Nephron progenitor cell (in vitro differentiated cells): ENCODE data around the gene INPP5D.

Source experiments
- DNase-seq: peaks from one replicate; pipeline ENCODE4 v3.0.0; 2021
- H3K27ac Mint-ChIP-seq: 2 replicates; pipeline ENCODE4 v1.8.0; 2021; ENCODE audit warnings: mild to moderate bottlenecking, moderate library complexity, mixed read lengths
- H3K27me3 Mint-ChIP-seq: 2 replicates; pipeline ENCODE4 v1.8.0; 2021; ENCODE audit warnings: mild to moderate bottlenecking, low read depth, mixed read lengths; ENCODE audit not compliant: poor library complexity
- H3K36me3 Mint-ChIP-seq: 2 replicates; pipeline ENCODE4 v1.8.0; 2021; ENCODE audit warnings: low read depth, mixed read lengths
- H3K4me1 Mint-ChIP-seq: 2 replicates; pipeline ENCODE4 v1.8.0; 2021; ENCODE audit warnings: mixed read lengths
- H3K4me3 Mint-ChIP-seq: 2 replicates; pipeline ENCODE4 v1.8.0; 2021; ENCODE audit warnings: mild to moderate bottlenecking, moderate library complexity, mixed read lengths
- H3K9me3 Mint-ChIP-seq: 2 replicates; pipeline ENCODE4 v1.8.0; 2021; ENCODE audit warnings: mild to moderate bottlenecking, moderate library complexity, mixed read lengths
- CTCF ChIP-seq: fragments of 200-600 bp; sonication (generic); IDR thresholded peaks from 2 replicates; pipeline ENCODE4 v1.5.0; 2021; ENCODE audit warnings: antibody characterized with exemption

The INPP5D gene

GRCh38 chr2:233240897-233241296 is 180.8 kb downstream of the INPP5D start:
- no peak for DNase-seq
- H3K4me1 Mint-ChIP-seq = no peaks in the 10 kb centered on the region
- no peak for TF ChIP-seq CTCF
- peaks cover 8% of the 10 kb centered on the region for H3K9me3 Mint-ChIP-seq
- no peak overlapping the region for H3K4me3 Mint-ChIP-seq
- H3K36me3 Mint-ChIP-seq = no peaks in the 10 kb centered on the region
- H3K27ac Mint-ChIP-seq = no peak overlapping the region
- H3K27me3 Mint-ChIP-seq = peaks cover 27% of the 10 kb centered on the region

- Mint-ChIP-seq H3K4me3 (no peak overlapping the region), H3K9me3 (peaks cover 8% of the 10 kb centered on the region), H3K27ac (no peak overlapping the region), H3K27me3 (peaks cover 27% of the 10 kb centered on the region), H3K4me1 (no peaks in the 10 kb centered on the region), H3K36me3 (no peaks in the 10 kb centered on the region)
- TF ChIP-seq CTCF = no peak
- no peak for DNase-seq
Measured at GRCh38 chr2:233241803-233242202, 181.7 kb downstream of the INPP5D start.

- H3K27ac Mint-ChIP-seq = no peak overlapping the region
- peaks cover 3% of the 10 kb centered on the region for H3K9me3 Mint-ChIP-seq
- H3K4me3 Mint-ChIP-seq = no peak overlapping the region
- H3K27me3 Mint-ChIP-seq = peaks cover 27% of the 10 kb centered on the region
- no peaks in the 10 kb centered on the region for H3K4me1 Mint-ChIP-seq
- H3K36me3 Mint-ChIP-seq = no peaks in the 10 kb centered on the region
- TF ChIP-seq CTCF = no peak
- no peak for DNase-seq
Measured at GRCh38 chr2:233242231-233242927, 182.2 kb downstream of the INPP5D start.

- Mint-ChIP-seq H3K36me3 (no peaks in the 10 kb centered on the region), H3K27me3 (peaks cover 27% of the 10 kb centered on the region), H3K27ac (peak overlapping the region; percentile 54), H3K4me3 (no peak overlapping the region), H3K9me3 (peaks cover 3% of the 10 kb centered on the region), H3K4me1 (no peaks in the 10 kb centered on the region)
- DNase-seq = no peak
- no peak for TF ChIP-seq CTCF
Measured at GRCh38 chr2:233243348-233243747, 183.2 kb downstream of the INPP5D start.

GRCh38 chr2:233244818-233245217 is 184.7 kb downstream of the INPP5D start:
- H3K27ac Mint-ChIP-seq = no peak overlapping the region
- no peak overlapping the region for H3K4me3 Mint-ChIP-seq
- H3K4me1 Mint-ChIP-seq = no peaks in the 10 kb centered on the region
- no peaks in the 10 kb centered on the region for H3K36me3 Mint-ChIP-seq
- H3K9me3 Mint-ChIP-seq = peaks cover 3% of the 10 kb centered on the region
- no peak for DNase-seq
- H3K27me3 Mint-ChIP-seq = peaks cover 21% of the 10 kb centered on the region
- no peak for TF ChIP-seq CTCF

- Mint-ChIP-seq H3K36me3 (peaks cover 4% of the 10 kb centered on the region), H3K27ac (no peak overlapping the region), H3K4me1 (no peaks in the 10 kb centered on the region), H3K4me3 (no peak overlapping the region), H3K27me3 (peaks cover 24% of the 10 kb centered on the region), H3K9me3 (peaks cover 9% of the 10 kb centered on the region)
- no peak for TF ChIP-seq CTCF
- no peak for DNase-seq
Measured at GRCh38 chr2:233245406-233245805, 185.3 kb downstream of the INPP5D start.
